ENCODE data around the gene RNF148. TPM values are rescaled to one million over a fixed set of nuclear protein-coding genes. Genes with fewer than 3 reads are reported as not detected.

The RNF148 gene
- total and polyA plus RNA-seq, 9 donors = 0.18 to 2.4 (median 0.61) TPM; not detected in 1

- Histone ChIP-seq H3K4me1 (ENCODE audit: insufficient read depth) (no peaks in the 10 kb centered on the region), H3K27ac (no peak overlapping the region)
- intact Hi-C loops (cut with DNase I) = loop anchor here in 1 of 4 donors (5.0 kb wide), 1 partner anchor 1835 kb away; no protein-coding TSS in a partner anchor
Measured at GRCh38 chr7:122727354-122727753, 24.6 kb upstream of the RNF148 start.

GRCh38 chr7:122726881-122727280 is 24.2 kb upstream of the RNF148 start:
- Histone ChIP-seq H3K27me3 (no peaks in the 10 kb centered on the region), H3K36me3 (no peaks in the 10 kb centered on the region), H3K9me3 (no peaks in the 10 kb centered on the region), H3K4me3 (no peak overlapping the region), H3K27ac (no peak overlapping the region), H3K4me1 (ENCODE audit: insufficient read depth) (no peaks in the 10 kb centered on the region)
- intact Hi-C loops (cut with DNase I) = loop anchor here in 1 of 4 donors (5.0 kb wide), 1 partner anchor 1835 kb away; no protein-coding TSS in a partner anchor
- no peak for DNase-seq
- WGBS, 3 donors = 74 to 85% (median 84%) methylated on average over 2 of the region's 2 CpGs
- no peak for TF ChIP-seq CTCF (IDR thresholded peaks at IDR 0.05)
- no peak for TF ChIP-seq POLR2A (IDR thresholded peaks at IDR 0.05)

More at GRCh38 chr7:122727354-122727753, 24.6 kb upstream of the RNF148 start:
- no peaks in the 10 kb centered on the region for H3K27me3 ChIP-seq
- no peaks in the 10 kb centered on the region for H3K9me3 ChIP-seq
- TF ChIP-seq POLR2A (IDR thresholded peaks at IDR 0.05) (no peak), CTCF (IDR thresholded peaks at IDR 0.05) (no peak), EP300 (IDR thresholded peaks at IDR 0.05) (no peak)
- H3K36me3 ChIP-seq = no peaks in the 10 kb centered on the region
- H3K4me3 ChIP-seq = no peak overlapping the region
- no peak for DNase-seq

GRCh38 chr7:122724366-122724765 is 21.6 kb upstream of the RNF148 start:
- intact Hi-C loops (cut with DNase I) = no loop called here
- no peak overlapping the region for H3K27ac ChIP-seq
- no peak for TF ChIP-seq CTCF (IDR thresholded peaks at IDR 0.05)
- TF ChIP-seq POLR2A (IDR thresholded peaks at IDR 0.05) = no peak
- no peak for TF ChIP-seq EP300 (IDR thresholded peaks at IDR 0.05)
- WGBS, 3 donors = 82 to 88% (median 82%) methylated on average over 4 of the region's 4 CpGs
- no peak overlapping the region for H3K4me3 ChIP-seq
- H3K9me3 ChIP-seq = no peaks in the 10 kb centered on the region
- no peak for DNase-seq
- H3K27me3 ChIP-seq = no peaks in the 10 kb centered on the region
- H3K4me1 ChIP-seq (ENCODE audit: insufficient read depth) = no peaks in the 10 kb centered on the region
- no peaks in the 10 kb centered on the region for H3K36me3 ChIP-seq

GRCh38 chr7:122719010-122719578 is 16.4 kb upstream of the RNF148 start:
- WGBS, 3 donors = 82 to 92% (median 90%) methylated on average over 4 of the region's 4 CpGs
- Histone ChIP-seq H3K4me3 (no peak overlapping the region), H3K36me3 (no peaks in the 10 kb centered on the region), H3K4me1 (ENCODE audit: insufficient read depth) (no peaks in the 10 kb centered on the region), H3K27me3 (no peaks in the 10 kb centered on the region), H3K27ac (no peak overlapping the region), H3K9me3 (no peaks in the 10 kb centered on the region)
- DNase-seq = no peak
- intact Hi-C loops (cut with DNase I) = no loop called here
- TF ChIP-seq CTCF (IDR thresholded peaks at IDR 0.05) = no peak
- no peak for TF ChIP-seq EP300 (IDR thresholded peaks at IDR 0.05)
- TF ChIP-seq POLR2A (IDR thresholded peaks at IDR 0.05) = no peak
